Activated T-cell treated with anti-CD3 and anti-CD28 coated beads, Interleukin-2, amount 50 U/mL, for 1 hour (primary cell): ENCODE data around the gene PLXNB1.
A peak's percentile ranks its signal among the peaks of the same experiment; 100 is the strongest.
"Not testable (repeated sequence)": the region's sequence is repeated elsewhere in the genome, so short reads cannot be mapped to it uniquely, and the experiment has no call there.

Experiments used
- DNase-seq: peaks from one replicate; pipeline ENCODE4 v3.0.0-alpha.2; 2020

The PLXNB1 gene

GRCh38 chr3:48429960-48430707 is at the start of gene PLXNB1:
PLXNB1 (minus strand) TSS chr3:48430086; CDS start chr3:48424611, 5,475 bp downstream.
- no peak for DNase-seq

GRCh38 chr3:48478626-48479555 is 49.0 kb upstream of the PLXNB1 start:
- peak; percentile 63 for DNase-seq

GRCh38 chr3:48477959-48478520 is 48.2 kb upstream of the PLXNB1 start:
- no peak for DNase-seq

- no peak for DNase-seq
These were observed 46.7 kb upstream of the PLXNB1 start for GRCh38 chr3:48476426-48477053.

- no peak for DNase-seq
These were observed 45.3 kb upstream of the PLXNB1 start for GRCh38 chr3:48475188-48475587.

- DNase-seq, result no peak
These were observed 44.7 kb upstream of the PLXNB1 start for GRCh38 chr3:48474619-48475018.

GRCh38 chr3:48474031-48474430 is 44.1 kb upstream of the PLXNB1 start:
- DNase-seq, result not testable (repeated sequence)

- no peak for DNase-seq
These were observed 43.7 kb upstream of the PLXNB1 start for GRCh38 chr3:48473617-48473952.

GRCh38 chr3:48472923-48473616 is 43.2 kb upstream of the PLXNB1 start:
- DNase-seq, result peak; percentile 90

- no peak for DNase-seq
These were observed 42.7 kb upstream of the PLXNB1 start for GRCh38 chr3:48472673-48472922.

GRCh38 chr3:48470286-48470685 is 40.4 kb upstream of the PLXNB1 start:
- DNase-seq, result no peak

GRCh38 chr3:48469046-48469915 is 39.4 kb upstream of the PLXNB1 start:
- DNase-seq, result no peak

- DNase-seq, result no peak
These were observed 38.4 kb upstream of the PLXNB1 start for GRCh38 chr3:48468329-48468731.

- no peak for DNase-seq
These were observed 37.8 kb upstream of the PLXNB1 start for GRCh38 chr3:48467473-48468267.

- DNase-seq, result no peak
These were observed 37.2 kb upstream of the PLXNB1 start for GRCh38 chr3:48467110-48467454.

GRCh38 chr3:48466386-48467109 is 36.7 kb upstream of the PLXNB1 start:
- peak; percentile 45 for DNase-seq

- DNase-seq, result peak; percentile 79
These were observed 35.9 kb upstream of the PLXNB1 start for GRCh38 chr3:48465531-48466378.

GRCh38 chr3:48465237-48465530 is 35.3 kb upstream of the PLXNB1 start:
- no peak for DNase-seq

- DNase-seq, result no peak
These were observed 34.9 kb upstream of the PLXNB1 start for GRCh38 chr3:48464713-48465221.
